Mucosa of rectum (tissue), 2 donors: ENCODE results near the gene KDM2B.

Experiments used
- H3K27ac ChIP-seq, 2 donors: one replicate each; pipeline ENCODE4 v1.7.0; 2013; ENCODE audit warnings: inconsistent platforms in 2 of 2, low read depth in 2 of 2, low read length in 2 of 2
- H3K27me3 ChIP-seq, 2 donors: one replicate each; pipeline ENCODE4 v1.7.0; 2013; ENCODE audit warnings: low read length in 2 of 2; ENCODE audit not compliant: control insufficient read depth in 2 of 2, insufficient read depth in 2 of 2
- H3K36me3 ChIP-seq, 2 donors: one replicate each; pipeline ENCODE4 v1.7.0; 2013; ENCODE audit warnings: low read length in 2 of 2; ENCODE audit not compliant: control insufficient read depth in 2 of 2, insufficient read depth in 2 of 2
- H3K4me1 ChIP-seq, 2 donors: one replicate each; pipeline ENCODE4 v1.7.0; 2013; ENCODE audit warnings: low read length in 2 of 2, mild to moderate bottlenecking in 1 of 2; ENCODE audit not compliant: control insufficient read depth in 2 of 2, insufficient read depth in 2 of 2
- H3K4me3 ChIP-seq, 2 donors: one replicate each; pipeline ENCODE4 v1.7.0; 2013; ENCODE audit warnings: low read length in 2 of 2
- H3K9ac ChIP-seq, 2 donors: one replicate each; pipeline ENCODE4 v1.7.0; 2013; ENCODE audit warnings: low read length in 2 of 2, low read depth in 1 of 2, mild to moderate bottlenecking in 1 of 2
- H3K9me3 ChIP-seq, 2 donors: one replicate each; pipeline ENCODE4 v1.7.0; 2013; ENCODE audit warnings: low read length in 2 of 2; ENCODE audit not compliant: control insufficient read depth in 2 of 2
- donor health status: healthy.
- donor health status: Normal muscosa, but diverticular disease.

KDM2B gene

DNA sequence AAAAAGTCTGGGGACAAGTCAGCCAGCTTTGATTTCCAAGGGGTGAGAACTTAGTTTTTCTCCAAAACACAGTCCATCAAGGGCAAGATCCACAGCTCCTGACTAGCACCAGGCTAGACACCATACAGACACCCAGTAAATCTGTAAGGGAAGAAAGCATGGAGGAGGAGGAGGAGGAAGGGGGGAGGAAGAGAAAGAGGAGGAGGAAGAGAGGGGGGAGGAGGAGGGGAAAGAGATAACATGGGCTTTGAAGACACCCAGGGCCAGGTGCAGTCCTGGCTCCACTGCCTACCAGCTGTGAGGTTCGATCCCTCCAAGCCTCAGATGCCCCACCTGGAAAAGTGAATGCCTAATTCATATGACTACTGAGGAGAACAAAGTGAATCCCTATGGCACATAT lies 18.3 kb downstream of the KDM2B start:
- Histone ChIP-seq H3K9ac (no peak overlapping the region), H3K36me3 (no peaks in the 10 kb centered on the region), H3K9me3 (no peaks in the 10 kb centered on the region), H3K4me3 (no peak overlapping the region), H3K27me3 (no peaks in the 10 kb centered on the region), H3K4me1 (peaks cover 0 to 4% of the 10 kb centered on the region in 2 donors), H3K27ac (no peak overlapping the region)

DNA sequence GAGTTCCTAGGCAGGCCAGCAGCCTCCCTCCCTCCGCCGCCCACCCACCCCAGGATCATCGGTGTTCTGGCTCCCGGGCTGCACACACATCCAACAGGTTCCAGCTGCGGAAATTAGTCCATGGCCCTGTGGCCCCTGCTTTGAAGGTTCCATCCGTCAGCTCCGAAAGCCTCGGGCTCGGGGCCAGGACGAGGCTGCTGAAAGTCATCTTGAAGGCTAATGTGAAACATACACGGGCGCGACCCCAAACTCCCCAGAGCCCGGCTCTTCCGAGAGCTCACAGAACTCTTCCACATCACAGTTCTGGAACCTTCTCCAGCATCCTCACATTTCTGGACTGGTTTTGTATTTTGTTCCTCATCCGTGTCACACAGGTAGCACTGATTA lies 19.8 kb downstream of the KDM2B start:
- H3K27ac ChIP-seq, result no peak overlapping the region

DNA sequence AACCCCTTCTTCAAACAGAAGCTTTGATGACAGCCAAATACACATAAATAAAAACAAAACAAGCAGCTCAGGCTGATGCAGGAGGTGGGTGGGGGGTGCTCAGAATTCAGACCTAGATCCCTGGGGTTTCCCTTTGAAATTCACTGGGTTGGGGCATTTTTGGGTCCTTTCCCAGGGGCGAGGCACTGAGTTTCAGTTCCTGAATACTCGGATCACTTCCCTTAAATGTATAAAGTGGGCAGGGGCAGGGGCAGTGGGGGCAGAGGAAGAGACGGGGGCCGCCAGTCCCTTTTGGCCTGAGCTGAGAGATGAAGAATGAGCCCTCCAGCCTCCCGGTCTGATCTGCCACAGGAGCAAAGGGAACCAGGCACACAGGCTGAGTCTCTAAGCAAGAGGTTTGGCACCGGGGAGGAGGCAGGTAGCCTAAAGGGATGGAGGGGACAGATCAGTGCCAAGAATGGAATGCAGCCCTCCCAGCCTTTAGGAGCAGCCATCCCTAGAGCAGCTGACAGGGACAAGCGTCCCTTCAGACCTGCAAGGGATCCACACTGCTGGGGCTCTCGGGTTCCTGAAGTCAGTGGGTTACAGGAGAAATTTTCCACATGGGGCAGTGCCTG lies 20.3 kb downstream of the KDM2B start:
- H3K4me3 ChIP-seq, result no peak overlapping the region
- H3K27ac ChIP-seq, result no peak overlapping the region
- H3K9me3 ChIP-seq, result no peaks in the 10 kb centered on the region
- H3K9ac ChIP-seq, result no peak overlapping the region
- no peaks in the 10 kb centered on the region for H3K36me3 ChIP-seq
- peaks cover 0 to 6% of the 10 kb centered on the region in 2 donors for H3K4me1 ChIP-seq
- no peaks in the 10 kb centered on the region for H3K27me3 ChIP-seq

More for the DNA sequence above, 19.8 kb downstream of the KDM2B start:
- Histone ChIP-seq H3K4me3 (no peak overlapping the region), H3K9ac (no peak overlapping the region), H3K4me1 (peaks cover 0 to 6% of the 10 kb centered on the region in 2 donors), H3K9me3 (no peaks in the 10 kb centered on the region), H3K27me3 (no peaks in the 10 kb centered on the region), H3K36me3 (no peaks in the 10 kb centered on the region)

GRCh38 chr12:121558956-121559355 lies 21.9 kb downstream of the KDM2B start:
- no peak overlapping the region for H3K4me3 ChIP-seq
- no peaks in the 10 kb centered on the region for H3K9me3 ChIP-seq
- no peaks in the 10 kb centered on the region for H3K36me3 ChIP-seq
- H3K27ac ChIP-seq, result no peak overlapping the region
- peaks cover 0 to 6% of the 10 kb centered on the region in 2 donors for H3K4me1 ChIP-seq
- H3K9ac ChIP-seq, result no peak overlapping the region
- H3K27me3 ChIP-seq, result no peaks in the 10 kb centered on the region

DNA sequence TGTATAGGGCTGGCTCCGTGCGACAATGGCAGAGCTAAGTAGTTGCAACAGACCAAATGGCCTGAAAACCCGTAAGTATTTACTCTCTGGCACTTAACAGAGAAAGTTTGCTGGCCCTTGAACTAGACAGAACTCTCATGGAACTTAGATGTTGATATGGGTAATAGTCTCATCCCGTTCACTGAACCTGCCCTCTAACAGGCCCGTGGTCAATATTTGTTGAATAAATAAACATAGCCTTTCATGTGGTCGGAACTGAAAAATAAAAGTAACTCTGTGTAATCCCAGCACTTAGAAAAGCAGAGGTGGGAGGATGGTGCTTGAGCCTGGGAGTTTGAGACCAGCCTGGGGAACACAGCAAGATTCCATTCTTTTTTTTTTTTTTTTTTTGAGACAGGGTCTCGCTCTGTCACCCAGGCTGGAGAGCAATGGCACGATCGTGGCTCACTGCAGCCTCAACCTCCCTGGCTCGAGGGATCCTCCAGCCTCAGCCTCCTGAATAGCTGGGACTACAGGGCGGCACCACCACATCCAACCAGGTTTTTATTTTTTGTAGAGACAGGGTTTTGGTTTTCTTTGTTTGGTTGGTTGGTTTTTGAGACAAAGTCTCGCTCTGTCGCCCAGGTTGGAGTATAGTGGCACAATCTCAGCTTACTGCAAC lies 29.7 kb downstream of the KDM2B start:
- H3K9me3 ChIP-seq, result no peaks in the 10 kb centered on the region
- peaks cover 0 to 3% of the 10 kb centered on the region in 2 donors for H3K36me3 ChIP-seq
- no peak overlapping the region for H3K27ac ChIP-seq
- no peak overlapping the region for H3K9ac ChIP-seq
- H3K27me3 ChIP-seq, result no peaks in the 10 kb centered on the region
- H3K4me1 ChIP-seq, result no peaks in the 10 kb centered on the region
- no peak overlapping the region for H3K4me3 ChIP-seq

- no peaks in the 10 kb centered on the region for H3K4me1 ChIP-seq
- no peaks in the 10 kb centered on the region for H3K9me3 ChIP-seq
- H3K4me3 ChIP-seq, result no peak overlapping the region
- no peak overlapping the region for H3K9ac ChIP-seq
- H3K36me3 ChIP-seq, result peaks cover 0 to 3% of the 10 kb centered on the region in 2 donors
- H3K27me3 ChIP-seq, result no peaks in the 10 kb centered on the region
- no peak overlapping the region for H3K27ac ChIP-seq
Observed at GRCh38 chr12:121549075-121549474, 31.7 kb downstream of the KDM2B start.

- H3K4me1 ChIP-seq, result no peaks in the 10 kb centered on the region
- H3K36me3 ChIP-seq, result peaks cover 0 to 4% of the 10 kb centered on the region in 2 donors
- no peak overlapping the region for H3K27ac ChIP-seq
- H3K4me3 ChIP-seq, result no peak overlapping the region
- H3K9ac ChIP-seq, result no peak overlapping the region
- H3K27me3 ChIP-seq, result no peaks in the 10 kb centered on the region
- H3K9me3 ChIP-seq, result no peaks in the 10 kb centered on the region
Observed at GRCh38 chr12:121545480-121545879, 35.3 kb downstream of the KDM2B start.

GRCh38 chr12:121543786-121544185 lies 37.0 kb downstream of the KDM2B start:
- Histone ChIP-seq H3K4me1 (peaks cover 0 to 2% of the 10 kb centered on the region in 2 donors), H3K27ac (no peak overlapping the region), H3K9me3 (no peaks in the 10 kb centered on the region), H3K27me3 (no peaks in the 10 kb centered on the region), H3K9ac (no peak overlapping the region), H3K4me3 (no peak overlapping the region), H3K36me3 (peaks cover 0 to 4% of the 10 kb centered on the region in 2 donors)

DNA sequence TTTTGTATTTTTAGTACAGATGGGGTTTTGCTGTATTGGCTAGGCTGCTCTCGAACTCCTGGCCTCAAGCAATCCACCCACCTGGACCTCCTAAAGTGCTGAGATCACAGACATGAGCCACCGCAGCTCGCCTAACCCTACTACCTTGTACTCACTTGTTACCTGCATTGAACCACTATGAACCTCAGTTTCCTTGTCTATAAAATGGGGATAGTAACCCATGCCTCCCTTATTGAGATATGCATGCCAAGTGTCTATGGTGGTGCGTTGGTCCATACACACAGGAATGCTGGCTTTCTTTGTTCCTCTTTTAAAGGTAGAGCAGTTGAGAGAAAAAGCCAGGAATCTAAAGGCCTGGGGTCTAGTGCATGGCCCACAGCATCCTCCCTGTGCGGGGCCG lies 40.9 kb downstream of the KDM2B start:
- no peak overlapping the region for H3K9ac ChIP-seq
- H3K4me1 ChIP-seq, result peaks cover 16 to 27% of the 10 kb centered on the region in 2 donors
- H3K36me3 ChIP-seq, result peaks cover 0 to 2% of the 10 kb centered on the region in 2 donors
- H3K27me3 ChIP-seq, result no peaks in the 10 kb centered on the region
- H3K9me3 ChIP-seq, result no peaks in the 10 kb centered on the region
- no peak overlapping the region for H3K4me3 ChIP-seq
- no peak overlapping the region for H3K27ac ChIP-seq

GRCh38 chr12:121538699-121539061 lies 42.1 kb downstream of the KDM2B start:
- Histone ChIP-seq H3K4me3 (peak overlapping the region in 1 of 2 donors; percentile 71), H3K9ac (peak overlapping the region in 1 of 2 donors; percentile 63), H3K4me1 (peaks cover 16 to 29% of the 10 kb centered on the region in 2 donors), H3K27me3 (no peaks in the 10 kb centered on the region), H3K36me3 (peaks cover 0 to 2% of the 10 kb centered on the region in 2 donors), H3K27ac (no peak overlapping the region), H3K9me3 (no peaks in the 10 kb centered on the region)
